HG03457 (cell line): ENCODE results near the gene FOLR2.
"Not testable (repeated sequence)": the region's sequence is repeated elsewhere in the genome, so short reads cannot be mapped to it uniquely, and the experiment has no call there.

Source experiments
- ATAC-seq: cut with Tn5 transposase; IDR thresholded peaks from one replicate; pipeline ENCODE4 v1.9.1; 2021; ENCODE audit warnings: moderate number of reproducible peaks; ENCODE audit not compliant: unreplicated experiment

The FOLR2 gene

GRCh38 chr11:72266960-72267359 is 50.4 kb downstream of the FOLR2 start:
- not testable (repeated sequence) for ATAC-seq

- no peak for ATAC-seq
These were observed 51.5 kb downstream of the FOLR2 start for GRCh38 chr11:72267956-72268617.
